ENCODE results near the gene CLCN3. TPM values are rescaled to one million over a fixed set of nuclear protein-coding genes. Genes with fewer than 3 reads are reported as not detected.

The CLCN3 gene
- total and polyA plus RNA-seq, 2 of the 4 experiments (the other 2 are of a cell fraction) = 13.0 to 22.8 TPM

GRCh38 chr4:169627307-169627706 is 6.9 kb downstream of the CLCN3 start:
- Histone ChIP-seq H3K9me3 (ENCODE audit: control insufficient read depth, insufficient read depth, low read length) (no peaks in the 10 kb centered on the region), H4K20me1 (ENCODE audit: insufficient read depth, low read length) (peaks cover 28% of the 10 kb centered on the region; the same call in 1 of the 2 replicates), H3K4me2 (ENCODE audit: low read depth, low read length) (no peak overlapping the region), H3K4me1 (ENCODE audit: control insufficient read depth, insufficient read depth, low read length) (no peaks in the 10 kb centered on the region), H2BK15ac (ENCODE audit: low read depth, low read length) (no peak overlapping the region), H3K9me1 (ENCODE audit: insufficient read depth, low read length) (no peaks in the 10 kb centered on the region), H2BK120ac (ENCODE audit: low read depth, low read length) (no peak overlapping the region), H2BK20ac (ENCODE audit: low read depth, low read length) (no peak overlapping the region), H3K27ac (ENCODE audit: insufficient read depth, low read length) (no peak overlapping the region), H2BK5ac (ENCODE audit: low read depth, low read length, poor library complexity, severe bottlenecking) (no peak overlapping the region), H3K27me3 (ENCODE audit: control insufficient read depth, insufficient read depth, low read length) (no peaks in the 10 kb centered on the region), H2AFZ (replicated peaks; ENCODE audit: low read length, poor library complexity) (no peak overlapping the region), H4K8ac (ENCODE audit: low read depth in 2 of 2, low read length in 2 of 2) (no peak overlapping the region), H2AK5ac (ENCODE audit: low read depth, low read length) (no peak overlapping the region), H2AK9ac (replicated peaks; ENCODE audit: low read depth, low read length, poor library complexity) (no peak overlapping the region), H3K79me1 (ENCODE audit: low read depth in 1 of 2, low read length in 2 of 2) (peaks cover 12 to 15% of the 10 kb centered on the region in 2 experiments; a peak in 2 of 4 replicates), H4K91ac (ENCODE audit: insufficient read depth, low read depth, low read length) (no peak overlapping the region), H4K5ac (ENCODE audit: low read depth, low read length) (no peak overlapping the region), H3K23ac (ENCODE audit: low read depth, low read length) (no peak overlapping the region), H3K18ac (ENCODE audit: low read depth, low read length) (no peak overlapping the region), H3K4me3 (ENCODE audit: insufficient read depth, low read depth, low read length) (no peak overlapping the region), H3K36me3 (ENCODE audit: control insufficient read depth, insufficient read depth, low read length) (no peaks in the 10 kb centered on the region), H3K4ac (ENCODE audit: low read depth, low read length) (no peak overlapping the region), H3K56ac (ENCODE audit: extremely low read depth, insufficient read depth, low read length) (no peak overlapping the region), H3K14ac (replicated peaks; ENCODE audit: low read depth, low read length) (no peak overlapping the region), H3K9ac (ENCODE audit: low read depth, low read length) (no peak overlapping the region)
- no peak for TF ChIP-seq CEBPB (IDR thresholded peaks at IDR 0.05; ENCODE audit: low read depth, low read length)
- no peak for TF ChIP-seq RAD21 (IDR thresholded peaks at IDR 0.05; ENCODE audit: low read length)
- no peak for TF ChIP-seq USF2 (IDR thresholded peaks at IDR 0.05; ENCODE audit: low read depth, low read length)
- no peak for TF ChIP-seq MAFK (IDR thresholded peaks at IDR 0.05; ENCODE audit: low read depth, low read length)
- no peak for ATAC-seq (ENCODE audit: low read depth)
- BruUV-seq (replicated peaks) = no TSS peak
- DNase-seq = no peak
- in situ Hi-C loops (cut with MboI; ENCODE audit: low sequenced_read_pairs) = no loop called here
- dilution Hi-C loops (cut with HindIII; ENCODE audit: low sequenced_read_pairs, unreplicated experiment) = no loop called here
- intact Hi-C loops (cut with micrococcal nuclease) = loop anchor here (1.0 kb wide), 1 partner anchor 130 kb away; the partner anchor contains the start of gene HPF1
- ChIA-PET CTCF (no interaction called here), POLR2A (ENCODE audit: unreplicated experiment) (no interaction called here)
- WGBS, 2 experiments (ENCODE audit: extremely low coverage in 2 of 2, insufficient read length in 1 of 2) = no CpG with 5 or more reads among the region's 1 CpG
